Retinal pigment epithelial cell (primary cell): ENCODE data around the gene VPS36.

Source experiments
- DNase-seq: peaks from one replicate; pipeline ENCODE4 v3.0.0-alpha.2; 2010; ENCODE audit warnings: low read depth
- H3K4me3 ChIP-seq: 2 replicates; pipeline ENCODE4 v1.5.1; 2011; ENCODE audit warnings: mild to moderate bottlenecking, low read length, control low read depth, moderate library complexity
- TF ChIP-seq, protein P1 (sequence below): conservative IDR thresholded peaks from 2 replicates; pipeline ENCODE4 v1.5.1; 2011; ENCODE audit warnings: low read depth, low read length, control low read depth, inconsistent platforms

VPS36 gene

DNA sequence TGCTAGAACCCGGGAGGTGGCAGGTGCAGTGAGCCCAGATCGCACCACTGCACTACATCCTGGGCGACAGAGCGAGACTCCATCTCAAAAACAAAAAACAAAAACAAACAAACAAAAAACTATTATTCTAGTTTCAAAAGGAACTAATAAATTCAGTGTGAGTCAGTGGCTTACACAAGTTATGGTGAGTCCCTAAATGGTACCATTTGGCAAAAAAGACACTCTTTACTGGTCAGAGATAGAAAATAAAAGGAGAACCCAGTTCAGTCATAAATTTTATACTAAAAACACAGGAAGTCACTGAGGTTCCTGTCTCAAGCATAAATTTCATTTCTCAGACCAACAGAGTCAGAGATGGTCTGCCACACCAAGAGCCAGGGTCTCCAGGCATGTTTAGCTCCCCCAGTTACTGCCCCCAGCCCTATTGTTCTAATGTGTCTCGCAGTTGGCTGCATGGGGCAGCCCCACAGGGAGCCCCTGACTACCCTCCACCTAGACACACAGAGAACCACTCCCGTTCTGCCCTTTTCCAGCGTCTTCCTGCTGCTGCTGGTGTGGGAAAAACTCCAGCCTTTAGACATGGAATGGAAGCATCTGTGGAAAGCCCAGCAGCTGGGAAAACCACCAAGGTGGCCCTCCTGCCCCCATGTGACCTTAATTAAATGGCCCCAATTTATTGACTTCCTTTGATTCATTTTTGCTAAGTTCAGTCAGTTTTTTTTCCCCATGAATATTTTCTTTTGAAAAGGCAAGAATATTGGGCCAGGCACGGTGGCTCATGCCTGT lies 56.7 kb downstream of the VPS36 start:
- TF ChIP-seq, protein P1, sequence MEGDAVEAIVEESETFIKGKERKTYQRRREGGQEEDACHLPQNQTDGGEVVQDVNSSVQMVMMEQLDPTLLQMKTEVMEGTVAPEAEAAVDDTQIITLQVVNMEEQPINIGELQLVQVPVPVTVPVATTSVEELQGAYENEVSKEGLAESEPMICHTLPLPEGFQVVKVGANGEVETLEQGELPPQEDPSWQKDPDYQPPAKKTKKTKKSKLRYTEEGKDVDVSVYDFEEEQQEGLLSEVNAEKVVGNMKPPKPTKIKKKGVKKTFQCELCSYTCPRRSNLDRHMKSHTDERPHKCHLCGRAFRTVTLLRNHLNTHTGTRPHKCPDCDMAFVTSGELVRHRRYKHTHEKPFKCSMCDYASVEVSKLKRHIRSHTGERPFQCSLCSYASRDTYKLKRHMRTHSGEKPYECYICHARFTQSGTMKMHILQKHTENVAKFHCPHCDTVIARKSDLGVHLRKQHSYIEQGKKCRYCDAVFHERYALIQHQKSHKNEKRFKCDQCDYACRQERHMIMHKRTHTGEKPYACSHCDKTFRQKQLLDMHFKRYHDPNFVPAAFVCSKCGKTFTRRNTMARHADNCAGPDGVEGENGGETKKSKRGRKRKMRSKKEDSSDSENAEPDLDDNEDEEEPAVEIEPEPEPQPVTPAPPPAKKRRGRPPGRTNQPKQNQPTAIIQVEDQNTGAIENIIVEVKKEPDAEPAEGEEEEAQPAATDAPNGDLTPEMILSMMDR, result no peak
- DNase-seq, result no peak
- no peak overlapping the region for H3K4me3 ChIP-seq

- no peak overlapping the region for H3K4me3 ChIP-seq
- TF ChIP-seq, protein P1, result no peak
- DNase-seq, result no peak
Measured at GRCh38 chr13:52387721-52388120, 62.7 kb downstream of the VPS36 start.

- H3K4me3 ChIP-seq, result no peak overlapping the region
- no peak for DNase-seq
- TF ChIP-seq, protein P1, result no peak
Measured at GRCh38 chr13:52385870-52386269, 64.6 kb downstream of the VPS36 start.

GRCh38 chr13:52383366-52383765 lies 67.1 kb downstream of the VPS36 start:
- no peak for DNase-seq
- H3K4me3 ChIP-seq, result no peak overlapping the region
- TF ChIP-seq, protein P1, result no peak

GRCh38 chr13:52378312-52378711 lies 72.1 kb downstream of the VPS36 start:
- DNase-seq, result no peak
- TF ChIP-seq, protein P1, result no peak
- no peak overlapping the region for H3K4me3 ChIP-seq

DNA sequence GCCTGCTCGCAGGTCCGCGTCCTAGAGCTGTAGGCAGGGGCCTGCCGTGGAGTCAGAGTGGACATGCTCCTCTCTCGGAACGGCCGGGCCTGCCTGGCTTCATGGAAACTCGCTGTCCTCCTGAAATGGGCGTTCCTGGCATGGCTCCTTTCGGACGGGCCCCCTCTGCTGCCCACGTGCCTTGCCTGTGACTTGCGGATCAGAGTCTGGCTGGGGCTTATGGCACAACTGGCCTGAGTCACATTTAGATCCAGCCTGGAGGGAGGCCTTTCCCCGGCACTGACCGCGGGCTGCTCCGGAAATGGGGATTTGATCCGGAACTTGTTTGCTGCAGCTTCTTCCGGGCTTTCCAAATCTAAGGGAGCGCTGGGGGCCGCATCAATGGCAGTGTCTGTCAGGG lies 72.5 kb downstream of the VPS36 start:
- no peak for DNase-seq
- TF ChIP-seq, protein P1, result no peak

DNA sequence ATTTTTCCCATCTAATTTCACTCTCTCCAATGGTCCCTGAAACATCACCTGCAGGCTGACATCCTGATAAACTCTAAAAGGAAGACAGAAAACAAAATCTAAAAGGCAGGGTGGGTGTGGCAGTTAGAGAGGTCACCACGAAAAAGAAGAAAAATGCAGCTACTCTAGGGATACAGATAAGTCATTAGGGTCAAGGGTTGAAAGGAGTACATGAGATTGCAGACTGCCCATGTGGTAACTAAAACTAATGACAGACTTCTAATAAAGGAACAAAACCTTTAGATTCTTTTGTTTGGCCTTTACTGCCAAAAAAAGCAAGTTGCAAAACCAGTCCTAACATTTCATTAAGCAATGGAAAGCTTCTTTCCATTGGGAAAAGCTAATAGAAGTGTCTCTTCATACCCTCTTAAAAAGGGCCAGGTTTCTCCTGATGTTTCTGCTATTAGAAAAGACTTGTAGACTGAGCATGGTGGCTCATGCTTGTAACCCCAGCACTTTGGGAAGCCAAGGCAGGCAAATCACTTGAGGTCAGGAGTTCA lies 75.5 kb downstream of the VPS36 start:
- no peak for DNase-seq

More for the DNA sequence above, 72.5 kb downstream of the VPS36 start:
- H3K4me3 ChIP-seq, result no peak overlapping the region

More for the DNA sequence above, 75.5 kb downstream of the VPS36 start:
- TF ChIP-seq, protein P1, result no peak
- no peak overlapping the region for H3K4me3 ChIP-seq
